ENCODE results near the gene ST3GAL5.
"Not testable (repeated sequence)": the region's sequence is repeated elsewhere in the genome, so short reads cannot be mapped to it uniquely, and the experiment has no call there.

Gene ST3GAL5

DNA sequence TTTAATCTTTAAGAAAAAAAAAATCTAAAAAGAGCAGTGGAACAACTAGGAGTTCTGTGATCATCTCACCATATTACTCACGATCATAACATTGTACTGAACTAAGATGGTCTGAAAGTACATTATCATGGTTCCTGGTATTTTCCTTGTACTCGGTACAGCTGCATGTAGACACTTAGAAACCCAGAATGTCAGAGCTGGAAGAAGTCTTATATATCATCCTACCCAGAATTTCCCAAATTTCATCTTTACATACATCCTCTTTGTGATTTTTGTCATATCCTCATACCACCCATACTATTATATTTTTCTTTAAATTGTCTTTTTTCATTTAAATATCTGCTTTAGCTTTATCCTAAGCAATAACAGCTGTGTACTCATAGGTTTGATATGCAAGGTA, 12.4 kb upstream of the ST3GAL5 start:
- no peak overlapping the region for H3K4me3 ChIP-seq (ENCODE audit: control insufficient read depth, low read depth, low read length)
- DNase-seq (ENCODE audit: low read depth): no peak
- TF ChIP-seq, protein P1, sequence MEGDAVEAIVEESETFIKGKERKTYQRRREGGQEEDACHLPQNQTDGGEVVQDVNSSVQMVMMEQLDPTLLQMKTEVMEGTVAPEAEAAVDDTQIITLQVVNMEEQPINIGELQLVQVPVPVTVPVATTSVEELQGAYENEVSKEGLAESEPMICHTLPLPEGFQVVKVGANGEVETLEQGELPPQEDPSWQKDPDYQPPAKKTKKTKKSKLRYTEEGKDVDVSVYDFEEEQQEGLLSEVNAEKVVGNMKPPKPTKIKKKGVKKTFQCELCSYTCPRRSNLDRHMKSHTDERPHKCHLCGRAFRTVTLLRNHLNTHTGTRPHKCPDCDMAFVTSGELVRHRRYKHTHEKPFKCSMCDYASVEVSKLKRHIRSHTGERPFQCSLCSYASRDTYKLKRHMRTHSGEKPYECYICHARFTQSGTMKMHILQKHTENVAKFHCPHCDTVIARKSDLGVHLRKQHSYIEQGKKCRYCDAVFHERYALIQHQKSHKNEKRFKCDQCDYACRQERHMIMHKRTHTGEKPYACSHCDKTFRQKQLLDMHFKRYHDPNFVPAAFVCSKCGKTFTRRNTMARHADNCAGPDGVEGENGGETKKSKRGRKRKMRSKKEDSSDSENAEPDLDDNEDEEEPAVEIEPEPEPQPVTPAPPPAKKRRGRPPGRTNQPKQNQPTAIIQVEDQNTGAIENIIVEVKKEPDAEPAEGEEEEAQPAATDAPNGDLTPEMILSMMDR (conservative IDR thresholded peaks at IDR 0.05; ENCODE audit: control insufficient read depth, insufficient read depth, low read depth, low read length): no peak

DNA sequence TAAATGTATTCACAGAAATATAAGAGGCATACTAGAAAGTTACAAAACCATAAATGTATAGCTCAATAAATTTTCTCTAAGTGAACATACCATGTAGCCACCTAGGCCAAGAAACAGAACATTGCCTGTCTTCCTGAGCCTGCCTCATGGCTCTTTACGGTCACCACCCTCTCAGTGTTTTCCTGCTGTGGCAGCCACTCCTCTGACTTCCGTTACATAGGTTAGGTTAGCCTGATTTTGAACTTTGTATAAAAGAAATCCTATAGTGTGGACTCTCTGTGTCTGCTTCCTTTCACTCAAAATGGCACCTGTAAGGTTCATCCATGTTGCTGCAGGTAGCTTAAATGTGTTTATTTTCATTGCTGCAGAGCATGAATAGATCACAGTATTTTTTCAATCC, 11.6 kb upstream of the ST3GAL5 start:
- TF ChIP-seq, protein P1 (conservative IDR thresholded peaks at IDR 0.05; ENCODE audit: control insufficient read depth, insufficient read depth, low read depth, low read length): no peak
- no peak overlapping the region for H3K4me3 ChIP-seq (ENCODE audit: control insufficient read depth, low read depth, low read length)
- no peak for DNase-seq (ENCODE audit: low read depth)

DNA sequence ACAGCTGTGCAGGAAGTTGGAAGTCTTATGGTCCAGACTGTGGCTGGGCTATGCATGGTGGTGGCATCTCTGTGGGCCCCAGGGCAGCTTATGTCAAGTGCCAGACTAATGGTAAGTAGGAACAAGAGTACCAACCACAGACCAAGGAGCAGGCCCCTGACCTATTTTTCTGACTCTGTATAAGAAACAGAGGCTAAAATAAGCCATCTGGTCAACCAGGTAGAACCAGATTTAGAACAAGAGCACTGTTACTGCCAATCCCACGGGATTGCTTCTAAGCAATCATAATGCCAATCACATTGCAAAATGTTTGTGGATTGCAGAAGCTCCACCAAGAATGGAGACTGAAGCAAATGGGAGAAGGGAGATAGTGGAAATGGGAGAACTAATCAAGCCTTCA, 11.1 kb upstream of the ST3GAL5 start:
- TF ChIP-seq, protein P1 (conservative IDR thresholded peaks at IDR 0.05; ENCODE audit: control insufficient read depth, insufficient read depth, low read depth, low read length): no peak
- DNase-seq (ENCODE audit: low read depth): no peak
- no peak overlapping the region for H3K4me3 ChIP-seq (ENCODE audit: control insufficient read depth, low read depth, low read length)

DNA sequence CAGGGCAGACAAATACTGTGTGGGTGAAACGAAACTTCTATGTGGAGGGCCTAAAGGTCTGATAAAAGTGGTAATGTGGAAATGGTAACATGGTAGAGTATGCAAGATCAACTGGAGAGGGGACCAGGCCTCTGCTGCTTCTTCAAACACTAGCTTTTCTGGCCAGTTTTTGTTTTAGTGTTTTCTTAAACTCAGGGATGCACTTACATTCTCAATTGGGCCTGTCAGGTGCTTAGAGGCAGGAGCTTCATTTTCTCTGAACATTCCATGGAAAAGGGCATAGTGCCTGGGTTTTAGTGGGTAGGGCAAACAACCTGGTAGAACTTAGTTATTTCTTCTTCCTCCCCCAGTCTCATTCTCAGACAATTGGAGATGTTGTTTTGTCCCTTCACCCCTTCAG, 10.5 kb upstream of the ST3GAL5 start:
- H3K4me3 ChIP-seq (ENCODE audit: control insufficient read depth, low read depth, low read length): no peak overlapping the region
- TF ChIP-seq, protein P1 (conservative IDR thresholded peaks at IDR 0.05; ENCODE audit: control insufficient read depth, insufficient read depth, low read depth, low read length): no peak
- no peak for DNase-seq (ENCODE audit: low read depth)

DNA sequence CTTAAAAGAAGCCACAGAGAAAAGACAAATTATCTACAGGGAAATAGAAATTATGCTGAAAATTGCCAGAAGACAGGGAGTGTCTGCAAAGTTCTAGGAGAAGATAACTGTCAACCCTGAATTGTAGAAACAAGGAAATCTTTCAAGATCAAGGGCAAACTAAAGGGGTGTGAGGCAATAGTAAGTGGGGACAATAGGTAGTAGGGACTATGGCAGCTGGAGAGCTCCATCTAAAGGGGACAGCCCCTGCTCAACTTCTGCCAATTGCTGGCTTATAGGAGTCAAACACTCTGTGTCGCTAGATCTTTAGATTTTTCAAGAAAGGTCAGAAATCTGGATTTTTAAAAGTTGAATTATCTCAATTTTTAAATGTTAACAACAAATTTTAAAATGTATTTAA, 10.1 kb upstream of the ST3GAL5 start:
- TF ChIP-seq, protein P1 (conservative IDR thresholded peaks at IDR 0.05; ENCODE audit: control insufficient read depth, insufficient read depth, low read depth, low read length): no peak
- DNase-seq (ENCODE audit: low read depth): no peak
- no peak overlapping the region for H3K4me3 ChIP-seq (ENCODE audit: control insufficient read depth, low read depth, low read length)

DNA sequence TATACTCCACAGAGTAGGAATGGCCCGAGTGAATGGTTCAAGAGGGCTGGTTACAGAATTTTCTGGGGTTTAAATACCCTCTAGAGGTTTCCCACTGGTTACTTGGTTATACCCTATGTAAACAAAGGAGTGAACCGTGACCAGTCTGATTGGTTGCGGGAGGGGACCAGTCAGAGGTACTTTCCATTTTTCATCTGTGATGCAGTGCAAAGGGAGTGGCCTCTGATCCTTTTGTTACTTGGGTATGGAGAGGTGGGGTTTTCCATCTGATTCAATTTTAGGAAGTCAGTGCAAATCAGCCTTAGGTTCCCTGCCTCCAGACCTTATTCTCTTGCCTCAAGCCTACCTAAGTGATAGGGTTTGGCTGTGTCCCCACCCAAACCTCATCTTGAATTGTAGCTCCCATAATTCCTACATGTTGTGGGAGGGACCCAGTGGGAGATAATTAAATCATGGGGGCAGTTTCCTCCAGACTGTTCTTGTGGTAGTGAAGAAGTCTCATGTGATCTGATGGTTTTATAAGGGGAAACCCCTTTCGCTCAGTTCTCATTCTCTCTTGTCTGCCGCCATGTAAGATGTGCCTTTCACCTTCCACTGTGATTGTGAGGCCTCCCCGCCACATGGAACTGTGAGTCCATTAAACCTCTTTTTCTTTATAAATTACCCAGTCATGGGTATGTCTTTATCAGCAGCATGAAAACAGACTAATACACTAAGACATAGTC, 5.9 kb upstream of the ST3GAL5 start:
- DNase-seq (ENCODE audit: low read depth); H3K4me3 ChIP-seq (ENCODE audit: control insufficient read depth, low read depth, low read length): not testable (repeated sequence)

DNA sequence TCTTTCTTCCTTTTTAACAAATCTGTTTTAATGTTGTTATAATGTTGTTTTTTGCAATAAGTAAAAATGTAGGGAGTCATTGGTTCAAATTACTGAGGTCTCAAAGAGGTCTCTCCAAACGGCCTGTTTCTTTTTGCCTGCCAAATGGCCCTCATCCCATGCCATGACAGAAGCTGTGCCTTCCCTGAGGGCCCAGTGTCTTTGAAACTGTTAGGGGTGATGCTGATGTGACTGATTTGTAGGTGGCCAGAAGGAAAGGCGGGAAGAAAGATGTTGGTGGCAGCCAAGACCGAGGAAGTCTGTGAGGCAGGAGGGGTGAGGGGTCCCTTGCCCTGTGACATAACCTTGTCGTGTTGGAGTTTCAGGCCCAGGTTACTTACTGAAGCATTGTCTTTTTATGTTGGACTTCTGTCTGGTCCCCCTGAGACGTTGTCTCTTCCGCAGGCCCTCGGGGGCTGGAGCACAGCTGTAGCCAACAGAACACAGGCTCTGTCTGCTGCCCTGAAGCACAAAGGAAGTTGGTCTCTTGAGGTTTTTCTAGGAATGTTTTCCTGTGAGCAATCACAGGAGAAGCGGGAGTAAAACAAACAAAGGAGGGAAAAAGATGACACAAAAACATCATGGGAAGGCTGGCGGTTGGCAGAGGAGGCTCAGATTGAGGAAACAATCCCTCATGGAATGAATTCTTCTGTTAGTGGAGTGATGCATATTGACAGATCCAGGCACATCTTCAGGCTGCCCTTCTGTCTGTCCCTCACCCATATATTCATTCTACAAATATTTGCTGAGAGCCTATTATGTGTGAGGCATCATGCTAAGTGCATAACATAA, 4.9 kb upstream of the ST3GAL5 start:
- DNase-seq (ENCODE audit: low read depth): peak; percentile 84
- H3K4me3 ChIP-seq (ENCODE audit: control insufficient read depth, low read depth, low read length): no peak overlapping the region
- TF ChIP-seq, protein P1 (conservative IDR thresholded peaks at IDR 0.05; ENCODE audit: control insufficient read depth, insufficient read depth, low read depth, low read length): no peak
